ENCODE results near the gene MYNN. TPM values are rescaled to one million over a fixed set of nuclear protein-coding genes. Genes with fewer than 3 reads are reported as not detected.

The MYNN gene
- total RNA-seq, 2 donors from 2014 or later = 13.3 to 16.7 TPM

Other genes with a start within 250 kb of the MYNN start
- not detected for gene MECOM, start 109.7 kb upstream of the MYNN start, total RNA-seq
- 10 to 100 TPM in 1 of 2 donors, 1 to 10 TPM in 1; 8.5 to 10.2 TPM for gene TERC, start 8.3 kb upstream of the MYNN start, total RNA-seq
- 1 to 10 TPM in 1 of 2 donors, under 1 TPM in 1; 0.19 to 2.1 TPM for gene ACTRT3, start 3.8 kb upstream of the MYNN start, total RNA-seq
- under 1 TPM; 0.21 to 0.32 TPM for gene LRRIQ4, start 39.5 kb downstream of the MYNN start, total RNA-seq
- 1 to 10 TPM; 2.1 to 3.2 TPM for gene LRRC34, start 39.5 kb downstream of the MYNN start, total RNA-seq
- not detected for gene LRRC31, start 96.5 kb downstream of the MYNN start, total RNA-seq
- not detected for gene SAMD7, start 138.2 kb downstream of the MYNN start, total RNA-seq
- 10 to 100 TPM; 52.1 to 81.9 TPM for gene SEC62, start 193.4 kb downstream of the MYNN start, total RNA-seq